Astrocyte of the spinal cord (primary cell): Measurements from ENCODE around the gene EPOP.

Experiments
- DNase-seq: peaks from one replicate; pipeline ENCODE4 v3.0.0; 2011; ENCODE audit warnings: low read depth, low spot score
- H3K4me3 ChIP-seq: 2 replicates; pipeline ENCODE4 v1.5.1; 2011; ENCODE audit warnings: low read depth, mild to moderate bottlenecking, low read length, moderate library complexity
- CTCF ChIP-seq: IDR thresholded peaks from 2 replicates; pipeline ENCODE4 v1.5.1; 2012; ENCODE audit warnings: low read depth, mild to moderate bottlenecking, low read length, inconsistent platforms
- in situ Hi-C: cut with HindIII; loops from 2 replicates; pipeline ENCODE4 v1.10.0; 2017; ENCODE audit warnings: low sequenced_read_pairs

The EPOP gene

GRCh38 chr17:38716368-38717005 is 41.7 kb upstream of the EPOP start:
- DNase-seq, result no peak
- no peak for TF ChIP-seq CTCF
- in situ Hi-C loops, result no loop called here
- no peak overlapping the region for H3K4me3 ChIP-seq

- in situ Hi-C loops, result no loop called here
- TF ChIP-seq CTCF, result no peak
- DNase-seq, result no peak
- no peak overlapping the region for H3K4me3 ChIP-seq
These were observed 40.6 kb upstream of the EPOP start for GRCh38 chr17:38715216-38715943.

GRCh38 chr17:38713456-38714075 is 38.8 kb upstream of the EPOP start:
- no peak for TF ChIP-seq CTCF
- no peak overlapping the region for H3K4me3 ChIP-seq
- in situ Hi-C loops, result no loop called here
- no peak for DNase-seq

- H3K4me3 ChIP-seq, result no peak overlapping the region
- no peak for DNase-seq
- in situ Hi-C loops, result no loop called here
- TF ChIP-seq CTCF, result no peak
These were observed 37.8 kb upstream of the EPOP start for GRCh38 chr17:38712593-38712992.

GRCh38 chr17:38711792-38712571 is 37.2 kb upstream of the EPOP start:
- in situ Hi-C loops, result no loop called here
- no peak overlapping the region for H3K4me3 ChIP-seq
- no peak for DNase-seq
- no peak for TF ChIP-seq CTCF

- TF ChIP-seq CTCF, result no peak
- DNase-seq, result no peak
- no peak overlapping the region for H3K4me3 ChIP-seq
- in situ Hi-C loops, result no loop called here
These were observed 36.2 kb upstream of the EPOP start for GRCh38 chr17:38710985-38711384.
